RWPE1 (cell line): ENCODE data around the gene AKR7A3.

ENCODE experiments used
- CTCF ChIA-PET: fragments of 350-600 bp; sonication (Branson Sonifier 250); formaldehyde crosslinking; extraction: SDS; loops from one replicate; lab custom pipeline; 2021; lab: Yijun Ruan, JAX
- POLR2A ChIA-PET: fragments of 400-600 bp; formaldehyde crosslinking; extraction: SDS; loops from one replicate; lab custom pipeline; 2020; ENCODE audit warnings: antibody characterized with exemption; ENCODE audit not compliant: low non-redundant PET; lab: Yijun Ruan, JAX
- DNase-seq: peaks from one replicate; pipeline ENCODE4 v3.0.0; 2012; ENCODE audit warnings: low spot score
- H3K27ac ChIP-seq: fragments of 450-650 bp; 2 replicates; pipeline ENCODE4 v1.5.1; 2017
- CTCF ChIP-seq: fragments of 450-650 bp; conservative IDR thresholded peaks from 2 replicates; pipeline ENCODE4 v1.5.1; 2017; ENCODE audit warnings: low read depth, mild to moderate bottlenecking

The AKR7A3 gene

GRCh38 chr1:19240673-19241538 is 47.7 kb downstream of the AKR7A3 start:
- POLR2A ChIA-PET, result no interaction called here
- no peak overlapping the region for H3K27ac ChIP-seq

GRCh38 chr1:19239876-19240275 is 48.7 kb downstream of the AKR7A3 start:
- no peak for DNase-seq
- H3K27ac ChIP-seq, result no peak overlapping the region
- ChIA-PET CTCF (interaction anchor here (1.0 kb wide), 1 partner anchor 356 kb away, joined by 4 read pairs; no protein-coding TSS in a partner anchor), POLR2A (no interaction called here)
- TF ChIP-seq CTCF, result no peak

More at GRCh38 chr1:19240673-19241538, 47.7 kb downstream of the AKR7A3 start:
- peak; percentile 88 for TF ChIP-seq CTCF
- CTCF ChIA-PET, result interaction anchor here (0.8 to 1.0 kb wide), 3 partner anchors 19 to 25 kb away, joined by 3 to 8 read pairs (median 3); no protein-coding TSS in a partner anchor
- peak; percentile 75 for DNase-seq

- TF ChIP-seq CTCF, result no peak
- DNase-seq, result no peak
- H3K27ac ChIP-seq, result no peak overlapping the region
- POLR2A ChIA-PET, result no interaction called here
- CTCF ChIA-PET, result interaction anchor here (0.6 kb wide), 1 partner anchor 575 kb away, joined by 3 read pairs; no protein-coding TSS in a partner anchor
These were observed 54.3 kb downstream of the AKR7A3 start for GRCh38 chr1:19234224-19234623.
